Stomach smooth muscle (tissue), 2 donors: ENCODE data around the gene TMEM127.

Source experiments
- H3K27ac ChIP-seq: one replicate; pipeline ENCODE4 v1.7.0; 2013; ENCODE audit warnings: mild to moderate bottlenecking, low read length, inconsistent platforms
- H3K27me3 ChIP-seq, 2 donors: one replicate each; pipeline ENCODE4 v1.7.0; 2013; ENCODE audit warnings: low read length in 2 of 2; ENCODE audit not compliant: insufficient read depth in 2 of 2, control insufficient read depth in 1 of 2
- H3K36me3 ChIP-seq, 2 donors: one replicate each; pipeline ENCODE4 v1.7.0; 2013; ENCODE audit warnings: low read length in 2 of 2; ENCODE audit not compliant: control insufficient read depth in 2 of 2, insufficient read depth in 2 of 2
- H3K4me1 ChIP-seq: one replicate; pipeline ENCODE4 v1.7.0; 2013; ENCODE audit warnings: low read length; ENCODE audit not compliant: control insufficient read depth, insufficient read depth
- H3K4me3 ChIP-seq, 2 donors: one replicate each; pipeline ENCODE4 v1.7.0; 2013; ENCODE audit warnings: low read length in 2 of 2
- H3K9ac ChIP-seq, 2 donors: one replicate each; pipeline ENCODE4 v1.7.0; 2013; ENCODE audit warnings: low read length in 2 of 2, mild to moderate bottlenecking in 1 of 2
- H3K9me3 ChIP-seq, 2 donors: one replicate each; pipeline ENCODE4 v1.7.0; 2013; ENCODE audit warnings: low read length in 2 of 2; ENCODE audit not compliant: control insufficient read depth in 2 of 2
- donor health status: healthy.
- donor health status: Pancreatic carcinoma.

TMEM127 gene

DNA sequence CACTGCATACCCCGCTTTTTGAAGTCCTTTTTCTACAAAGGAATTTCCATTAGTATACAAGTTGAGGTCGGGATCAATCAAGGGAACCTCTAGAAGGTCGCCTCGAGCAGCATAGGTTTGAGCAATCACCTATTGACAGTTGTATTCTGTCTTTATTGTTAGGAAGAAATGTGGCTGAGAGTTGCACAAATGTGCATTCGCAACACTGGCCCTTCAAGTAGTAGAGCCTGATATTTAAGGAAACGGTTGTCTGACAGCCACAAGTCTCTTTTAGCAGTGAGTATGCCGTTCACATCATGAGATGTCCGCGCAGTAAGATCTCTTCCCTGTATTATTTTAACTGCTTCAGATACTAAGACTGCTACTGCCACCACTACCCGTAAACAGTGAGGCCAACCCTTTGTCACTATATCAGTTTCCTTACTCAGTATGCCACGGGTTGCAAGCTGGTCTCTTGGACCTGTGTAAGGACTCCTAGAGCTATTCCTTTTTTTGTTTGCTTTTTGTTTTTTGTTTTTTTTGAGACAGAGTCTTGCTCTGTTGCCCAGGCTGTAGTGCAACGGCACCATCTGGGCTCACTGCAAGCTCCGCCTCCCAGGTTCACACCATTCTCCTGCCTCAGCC lies 47.2 kb downstream of the TMEM127 start:
- no peaks in the 10 kb centered on the region for H3K36me3 ChIP-seq
- H3K27ac ChIP-seq: no peak overlapping the region
- H3K4me1 ChIP-seq: no peaks in the 10 kb centered on the region
- no peak overlapping the region for H3K4me3 ChIP-seq
- H3K27me3 ChIP-seq: no peaks in the 10 kb centered on the region
- no peak overlapping the region for H3K9ac ChIP-seq
- no peaks in the 10 kb centered on the region for H3K9me3 ChIP-seq

DNA sequence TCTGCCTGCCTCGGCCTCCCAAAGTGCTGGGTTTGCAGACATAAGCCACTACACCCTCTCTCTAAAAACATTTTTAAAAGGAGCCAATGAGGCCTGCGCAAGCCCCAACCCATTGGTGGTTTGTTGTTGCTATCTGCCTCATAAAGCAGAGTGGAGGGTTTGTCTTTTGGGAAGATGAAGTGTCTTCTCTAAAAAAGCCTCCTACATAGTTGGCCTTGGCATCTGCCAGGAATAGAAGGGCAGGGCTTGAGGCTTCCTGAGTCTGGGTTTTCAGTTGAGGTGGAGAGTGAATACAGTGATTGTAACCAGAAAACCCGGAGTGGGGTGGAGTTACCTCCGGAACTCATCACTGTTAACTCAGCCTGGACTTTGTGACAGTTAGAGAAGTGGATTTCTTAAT lies 51.2 kb downstream of the TMEM127 start:
- Histone ChIP-seq H3K4me1 (peaks cover 7% of the 10 kb centered on the region), H3K4me3 (no peak overlapping the region), H3K9me3 (no peaks in the 10 kb centered on the region), H3K27me3 (no peaks in the 10 kb centered on the region), H3K9ac (no peak overlapping the region), H3K36me3 (no peaks in the 10 kb centered on the region), H3K27ac (no peak overlapping the region)

DNA sequence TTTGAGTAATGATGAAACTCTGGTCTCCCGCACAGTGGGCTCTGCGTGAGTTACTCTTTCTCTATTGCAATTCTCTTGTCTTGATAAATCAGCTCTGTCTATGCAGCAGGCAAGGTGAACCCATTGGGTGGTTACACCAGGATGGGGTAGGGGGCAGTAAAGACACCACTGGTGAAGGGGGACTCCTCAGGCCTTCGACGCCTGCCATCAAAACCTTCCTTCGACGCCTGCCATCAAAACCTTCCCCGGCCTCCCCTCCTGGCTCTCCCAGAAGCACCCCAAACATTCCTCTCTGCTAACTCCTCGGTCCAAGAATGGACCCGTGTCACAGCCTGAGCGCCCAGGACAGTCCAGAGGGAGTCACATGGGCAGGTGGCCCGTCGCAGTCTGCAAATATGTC lies 52.4 kb downstream of the TMEM127 start:
- Histone ChIP-seq H3K9ac (no peak overlapping the region), H3K4me1 (peaks cover 10% of the 10 kb centered on the region), H3K4me3 (no peak overlapping the region), H3K9me3 (no peaks in the 10 kb centered on the region), H3K27ac (no peak overlapping the region), H3K36me3 (no peaks in the 10 kb centered on the region), H3K27me3 (no peaks in the 10 kb centered on the region)

DNA sequence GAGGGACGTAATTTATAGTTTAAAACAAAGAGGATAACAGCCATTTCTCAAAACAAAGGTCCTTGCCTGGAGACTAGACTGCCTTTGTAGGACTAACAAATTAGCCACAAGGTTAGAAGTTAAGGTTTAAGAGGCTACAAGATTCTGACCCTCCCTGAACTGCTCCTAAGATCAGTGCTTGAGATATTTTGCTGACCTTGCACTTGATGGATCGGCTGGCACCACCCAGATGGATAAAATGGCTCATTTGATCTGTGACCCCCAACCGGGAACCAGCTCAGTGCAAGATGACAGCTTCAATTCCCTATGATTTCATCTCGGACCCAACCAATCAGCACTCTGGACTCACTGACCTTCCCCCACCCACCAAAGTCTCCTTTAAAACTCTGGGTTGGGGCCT lies 53.5 kb downstream of the TMEM127 start:
- Histone ChIP-seq H3K27me3 (no peaks in the 10 kb centered on the region), H3K9ac (no peak overlapping the region), H3K9me3 (no peaks in the 10 kb centered on the region), H3K27ac (no peak overlapping the region), H3K4me1 (peaks cover 12% of the 10 kb centered on the region), H3K36me3 (no peaks in the 10 kb centered on the region), H3K4me3 (no peak overlapping the region)

DNA sequence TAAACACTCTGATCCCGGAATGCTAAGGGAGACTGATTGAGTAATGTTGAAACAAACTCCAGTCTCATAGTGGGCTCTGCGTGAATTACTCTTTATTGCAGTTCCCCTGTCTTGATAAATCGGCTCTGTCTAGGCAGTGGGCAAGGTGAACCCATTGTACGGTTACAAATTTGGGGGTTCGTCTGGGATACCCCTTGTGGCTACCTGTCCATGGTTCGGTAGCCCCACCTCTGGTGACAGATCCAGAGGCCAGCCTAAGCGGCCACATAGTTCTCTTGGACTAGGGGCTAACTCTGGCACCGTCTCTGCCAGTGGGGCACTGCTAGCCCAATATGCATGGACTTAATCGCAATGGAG lies 56.1 kb downstream of the TMEM127 start:
- Histone ChIP-seq H3K27ac (peak overlapping the region; percentile 80), H3K9ac (no peak overlapping the region), H3K9me3 (no peaks in the 10 kb centered on the region)

DNA sequence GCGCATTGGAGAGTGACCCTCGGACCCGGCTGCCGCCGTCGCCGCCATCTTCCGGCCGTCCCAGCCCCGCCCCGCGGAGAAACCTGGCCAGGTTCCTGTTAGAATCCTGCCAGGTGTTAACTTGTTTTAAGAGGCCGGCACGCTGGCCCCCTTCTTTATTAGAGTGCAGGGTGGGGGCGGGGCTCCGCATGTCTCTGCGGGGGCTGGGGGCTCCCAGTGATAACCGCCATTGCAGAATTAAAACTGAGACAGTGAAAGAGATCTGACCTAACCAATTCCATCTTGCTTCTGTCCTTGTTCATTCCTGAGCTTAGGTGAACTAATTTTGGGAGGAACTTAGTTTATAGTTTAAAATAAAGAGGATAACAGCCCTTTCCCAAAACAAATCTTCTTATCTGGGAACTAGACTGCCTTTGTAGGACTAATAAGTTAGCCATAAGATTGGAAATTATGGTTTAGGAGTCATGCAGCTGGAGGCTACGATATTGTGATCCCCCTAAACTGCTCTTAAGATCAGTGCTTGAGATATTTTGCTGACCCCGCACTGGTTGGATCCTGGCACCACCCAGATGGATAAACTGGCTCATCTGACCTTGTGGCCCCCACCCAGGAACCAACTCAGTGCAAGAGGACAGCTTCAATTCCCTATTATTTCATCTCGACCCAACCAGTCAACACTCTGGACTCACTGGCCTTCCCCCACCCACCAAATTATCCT lies 56.6 kb downstream of the TMEM127 start:
- Histone ChIP-seq H3K36me3 (no peaks in the 10 kb centered on the region), H3K27me3 (no peaks in the 10 kb centered on the region), H3K9me3 (no peaks in the 10 kb centered on the region), H3K9ac (peak overlapping the region; percentile 43 to 86), H3K4me3 (peak overlapping the region; percentile 95 to 96), H3K4me1 (peaks cover 36% of the 10 kb centered on the region), H3K27ac (peak overlapping the region; percentile 80)

More for the DNA sequence above, 56.1 kb downstream of the TMEM127 start:
- Histone ChIP-seq H3K27me3 (no peaks in the 10 kb centered on the region), H3K36me3 (no peaks in the 10 kb centered on the region), H3K4me1 (peaks cover 33% of the 10 kb centered on the region), H3K4me3 (peak overlapping the region; percentile 95 to 96)

DNA sequence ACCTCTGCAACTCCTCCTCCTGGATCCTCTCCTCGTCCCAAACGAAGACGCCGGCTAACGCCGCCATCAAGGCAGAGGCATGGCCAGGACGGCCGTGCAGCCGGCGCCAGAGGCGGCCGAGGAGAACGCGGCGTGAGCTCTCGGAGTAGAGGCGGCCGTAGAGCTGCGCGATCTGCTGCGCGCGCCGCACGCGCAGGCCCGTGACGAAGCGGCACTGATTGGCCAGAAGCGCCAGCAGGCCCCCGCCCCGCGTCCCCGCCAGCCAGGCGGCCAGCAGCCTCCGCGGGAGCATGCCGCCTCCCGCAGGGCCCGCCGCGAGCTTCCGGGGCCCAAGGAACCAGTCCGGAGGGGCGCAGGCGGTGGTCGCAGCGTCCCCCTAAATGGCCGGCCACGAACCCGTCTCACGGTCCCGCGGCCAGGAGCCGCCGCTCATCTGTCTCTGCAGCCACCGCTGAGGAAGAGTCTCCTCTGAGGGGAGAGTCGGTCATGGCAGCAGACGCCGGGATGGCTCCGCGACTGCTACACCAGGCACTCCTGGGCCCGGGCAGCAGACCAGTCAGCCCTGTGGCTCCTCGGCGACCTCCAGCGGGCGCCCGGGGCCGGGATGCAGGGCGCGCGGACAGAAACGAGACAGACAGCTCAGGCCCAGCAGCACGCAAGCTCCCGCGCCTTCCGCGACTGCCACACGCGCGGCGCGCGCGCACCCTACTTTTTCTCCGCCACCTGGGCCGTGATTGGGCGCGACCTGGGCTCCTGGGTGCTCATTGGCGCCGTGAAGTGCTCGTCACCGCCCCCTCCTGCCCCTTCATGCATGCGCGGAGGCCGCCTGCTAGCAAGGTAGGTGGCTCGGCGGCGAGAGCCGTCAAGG lies 57.4 kb downstream of the TMEM127 start, which contains the start of gene STARD7:
Gene STARD7, minus strand, starts transcription at position 685 of the 868 bp plus-strand sequence. Its CDS starts 393 bp downstream, at position 292.
- Histone ChIP-seq H3K27me3 (no peaks in the 10 kb centered on the region), H3K9me3 (no peaks in the 10 kb centered on the region), H3K4me1 (peaks cover 43% of the 10 kb centered on the region), H3K9ac (peak within 1 kb of the TSS; percentile 82 to 86), H3K4me3 (peak within 1 kb of the TSS; percentile 95 to 96), H3K27ac (peak within 1 kb of the TSS; percentile 80), H3K36me3 (no peaks in the 10 kb centered on the region)

DNA sequence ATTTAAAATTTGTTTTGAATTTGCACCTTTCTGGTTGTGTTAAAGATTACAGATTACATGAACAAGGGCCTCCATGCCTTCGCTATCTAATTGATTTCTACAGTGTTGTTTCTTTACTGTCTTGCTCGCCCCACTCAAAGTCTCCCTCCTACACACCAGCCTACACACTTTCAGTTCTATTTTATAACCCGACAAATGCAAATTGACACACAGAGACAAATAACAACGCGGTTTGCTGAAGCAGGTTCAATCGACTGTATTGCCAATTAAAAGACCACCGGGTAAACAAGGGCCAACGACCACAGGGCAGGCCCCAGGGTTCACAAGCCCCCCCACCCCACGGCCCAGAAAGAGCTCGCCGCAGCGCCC lies 58.0 kb downstream of the TMEM127 start:
- H3K4me1 ChIP-seq: peaks cover 44% of the 10 kb centered on the region

DNA sequence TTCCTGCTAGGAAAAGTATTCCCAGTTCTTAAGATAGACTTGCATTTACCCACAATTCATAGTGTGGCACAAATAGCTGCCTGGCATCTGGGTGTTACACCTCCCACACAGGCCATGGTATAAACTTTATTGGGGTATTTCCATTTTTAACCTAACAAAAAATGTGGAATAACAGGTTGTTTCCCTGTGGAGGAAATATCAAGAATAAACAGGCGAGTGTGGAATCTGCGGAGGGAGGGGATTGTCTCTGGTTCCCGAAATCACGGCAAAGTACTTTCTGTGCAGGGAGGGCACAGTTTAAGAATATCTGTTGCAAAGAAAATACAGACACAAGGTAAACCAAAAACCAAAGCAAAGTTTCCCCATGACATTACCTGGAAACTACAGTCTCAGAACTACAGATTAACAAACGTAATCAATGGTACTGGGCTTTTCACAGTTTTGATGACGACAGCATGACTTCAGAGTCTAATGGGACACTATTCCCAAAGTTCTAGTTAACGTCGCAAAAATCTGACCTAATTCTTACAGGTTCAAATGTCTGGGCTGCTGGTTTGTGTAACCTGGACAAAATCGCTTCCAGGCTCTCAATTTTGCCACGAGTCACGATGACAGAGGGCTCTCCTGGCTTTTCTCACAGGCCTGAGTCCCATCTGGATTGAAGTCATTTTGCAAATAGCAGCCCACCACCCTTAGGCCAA lies 58.6 kb downstream of the TMEM127 start:
- Histone ChIP-seq H3K4me3 (peak overlapping the region; percentile 95 to 96), H3K9me3 (no peaks in the 10 kb centered on the region), H3K9ac (peak overlapping the region; percentile 80 to 86), H3K27me3 (no peaks in the 10 kb centered on the region), H3K27ac (peak overlapping the region; percentile 80), H3K4me1 (peaks cover 44% of the 10 kb centered on the region), H3K36me3 (no peaks in the 10 kb centered on the region)

More for the DNA sequence above, 58.0 kb downstream of the TMEM127 start:
- no peaks in the 10 kb centered on the region for H3K9me3 ChIP-seq
- peak overlapping the region; percentile 80 for H3K27ac ChIP-seq
- no peaks in the 10 kb centered on the region for H3K36me3 ChIP-seq
- no peaks in the 10 kb centered on the region for H3K27me3 ChIP-seq
- peak overlapping the region; percentile 95 to 96 for H3K4me3 ChIP-seq
- H3K9ac ChIP-seq: peak overlapping the region; percentile 80 to 86

DNA sequence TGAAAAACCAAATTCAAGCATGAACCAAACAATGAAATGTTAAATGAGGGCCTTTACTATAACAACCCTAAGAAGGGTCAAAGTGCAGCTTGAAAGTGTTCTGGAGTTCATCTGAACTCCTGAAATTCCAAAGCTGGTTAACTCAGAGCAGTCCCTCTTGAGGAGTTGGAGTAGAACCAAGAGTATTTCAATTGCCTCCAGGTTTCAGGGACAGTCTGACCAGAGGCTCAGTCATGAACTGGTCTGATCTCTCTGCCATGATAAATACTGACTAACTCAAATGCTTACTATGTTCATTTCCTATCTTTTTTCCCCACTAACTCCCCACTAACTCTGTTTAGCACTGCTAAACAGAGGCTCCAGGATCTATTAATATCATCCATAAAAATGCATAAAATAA lies 59.9 kb downstream of the TMEM127 start:
- H3K4me3 ChIP-seq: peak overlapping the region in 1 of 2 donors; percentile 10
- H3K9ac ChIP-seq: no peak overlapping the region
- H3K4me1 ChIP-seq: peaks cover 44% of the 10 kb centered on the region
- H3K9me3 ChIP-seq: no peaks in the 10 kb centered on the region
- H3K27ac ChIP-seq: peak overlapping the region; percentile 46
- no peaks in the 10 kb centered on the region for H3K27me3 ChIP-seq
- no peaks in the 10 kb centered on the region for H3K36me3 ChIP-seq
